Activated T-cell treated with anti-CD3 and anti-CD28 coated beads, Interleukin-2, amount 50 U/mL, for 4 hours (primary cell): ENCODE data around the gene EIF5AL1. TPM values are rescaled to one million over a fixed set of nuclear protein-coding genes. Genes with fewer than 3 reads are reported as not detected.

Source experiments
- ATAC-seq, 2 donors: fragments of 200-7000 bp; cut with Tn5 transposase; one replicate each; pipeline ENCODE4 v1.10.0; 2021
- DNase-seq: peaks from one replicate; pipeline ENCODE4 v3.0.0-alpha.2; 2020
- H3K27me3 Mint-ChIP-seq: one replicate; pipeline ENCODE4 v1.8.0; 2021; ENCODE audit warnings: low read depth, mixed read lengths
- H3K36me3 Mint-ChIP-seq: one replicate; pipeline ENCODE4 v1.8.0; 2022; ENCODE audit warnings: mixed read lengths; ENCODE audit not compliant: insufficient read depth
- H3K4me1 Mint-ChIP-seq: one replicate; pipeline ENCODE4 v1.8.0; 2021; ENCODE audit warnings: low read depth, mixed read lengths
- H3K4me3 Mint-ChIP-seq: one replicate; pipeline ENCODE4 v1.8.0; 2021; ENCODE audit warnings: mild to moderate bottlenecking, moderate library complexity, mixed read lengths
- H3K9me3 Mint-ChIP-seq: one replicate; pipeline ENCODE4 v1.8.0; 2021; ENCODE audit warnings: mixed read lengths
- total RNA-seq, 3 donors: library from RNA; stranded (reverse); gene quantifications; one replicate each; pipeline ENCODE4 v1.2.1, GENCODE V29; 2021

The EIF5AL1 gene
- total RNA-seq, 3 donors from 2014 or later: 0.46 to 2.2 (median 0.49) TPM

- Mint-ChIP-seq H3K4me1 (no peaks in the 10 kb centered on the region), H3K4me3 (no peak overlapping the region), H3K36me3 (no peaks in the 10 kb centered on the region), H3K9me3 (no peaks in the 10 kb centered on the region), H3K27me3 (peaks cover 13% of the 10 kb centered on the region)
- DNase-seq: no peak
- no peak for ATAC-seq
Observed at GRCh38 chr10:79479283-79479909, 32.9 kb upstream of the EIF5AL1 start.

GRCh38 chr10:79482304-79482703, 30.0 kb upstream of the EIF5AL1 start:
- H3K27me3 Mint-ChIP-seq: peaks cover 4% of the 10 kb centered on the region
- H3K9me3 Mint-ChIP-seq: no peaks in the 10 kb centered on the region
- DNase-seq (no peak), ATAC-seq (no peak)
- H3K4me3 Mint-ChIP-seq: no peak overlapping the region
- no peaks in the 10 kb centered on the region for H3K36me3 Mint-ChIP-seq
- H3K4me1 Mint-ChIP-seq: no peaks in the 10 kb centered on the region

- H3K4me3 Mint-ChIP-seq: no peak overlapping the region
- ATAC-seq (no peak), DNase-seq (no peak)
- H3K9me3 Mint-ChIP-seq: no peaks in the 10 kb centered on the region
- no peaks in the 10 kb centered on the region for H3K4me1 Mint-ChIP-seq
- no peaks in the 10 kb centered on the region for H3K27me3 Mint-ChIP-seq
- no peaks in the 10 kb centered on the region for H3K36me3 Mint-ChIP-seq
Observed at GRCh38 chr10:79482741-79483140, 29.6 kb upstream of the EIF5AL1 start.

GRCh38 chr10:79483299-79483698, 29.0 kb upstream of the EIF5AL1 start:
- Mint-ChIP-seq H3K27me3 (no peaks in the 10 kb centered on the region), H3K36me3 (no peaks in the 10 kb centered on the region), H3K4me3 (no peak overlapping the region), H3K9me3 (no peaks in the 10 kb centered on the region), H3K4me1 (no peaks in the 10 kb centered on the region)
- no peak for DNase-seq
- ATAC-seq: no peak

GRCh38 chr10:79483948-79484347, 28.4 kb upstream of the EIF5AL1 start:
- Mint-ChIP-seq H3K4me1 (no peaks in the 10 kb centered on the region), H3K36me3 (no peaks in the 10 kb centered on the region), H3K27me3 (no peaks in the 10 kb centered on the region), H3K9me3 (no peaks in the 10 kb centered on the region), H3K4me3 (no peak overlapping the region)
- DNase-seq (no peak), ATAC-seq (no peak)

- H3K36me3 Mint-ChIP-seq: no peaks in the 10 kb centered on the region
- H3K9me3 Mint-ChIP-seq: no peaks in the 10 kb centered on the region
- ATAC-seq (no peak), DNase-seq (no peak)
- H3K4me1 Mint-ChIP-seq: no peaks in the 10 kb centered on the region
- no peak overlapping the region for H3K4me3 Mint-ChIP-seq
- no peaks in the 10 kb centered on the region for H3K27me3 Mint-ChIP-seq
Observed at GRCh38 chr10:79484476-79484875, 27.9 kb upstream of the EIF5AL1 start.

- Mint-ChIP-seq H3K36me3 (no peaks in the 10 kb centered on the region), H3K4me3 (no peak overlapping the region), H3K27me3 (no peaks in the 10 kb centered on the region), H3K9me3 (no peaks in the 10 kb centered on the region), H3K4me1 (no peaks in the 10 kb centered on the region)
- ATAC-seq (peak; percentile 63 to 65), DNase-seq (peak; percentile 8)
Observed at GRCh38 chr10:79487296-79488194, 24.8 kb upstream of the EIF5AL1 start.

GRCh38 chr10:79488336-79488735, 24.0 kb upstream of the EIF5AL1 start:
- Mint-ChIP-seq H3K4me3 (no peak overlapping the region), H3K27me3 (no peaks in the 10 kb centered on the region), H3K36me3 (no peaks in the 10 kb centered on the region), H3K9me3 (no peaks in the 10 kb centered on the region), H3K4me1 (no peaks in the 10 kb centered on the region)
- ATAC-seq (no peak), DNase-seq (no peak)

GRCh38 chr10:79488870-79489269, 23.5 kb upstream of the EIF5AL1 start:
- ATAC-seq (no peak), DNase-seq (no peak)
- Mint-ChIP-seq H3K9me3 (no peaks in the 10 kb centered on the region), H3K4me1 (no peaks in the 10 kb centered on the region), H3K27me3 (no peaks in the 10 kb centered on the region), H3K36me3 (no peaks in the 10 kb centered on the region), H3K4me3 (no peak overlapping the region)

- no peak for DNase-seq
- Mint-ChIP-seq H3K36me3 (no peaks in the 10 kb centered on the region), H3K27me3 (no peaks in the 10 kb centered on the region), H3K4me3 (no peak overlapping the region), H3K9me3 (no peaks in the 10 kb centered on the region), H3K4me1 (no peaks in the 10 kb centered on the region)
- no peak for ATAC-seq
Observed at GRCh38 chr10:79490400-79491142, 21.8 kb upstream of the EIF5AL1 start.

GRCh38 chr10:79491143-79491835, 21.0 kb upstream of the EIF5AL1 start:
- ATAC-seq: no peak
- Mint-ChIP-seq H3K36me3 (no peaks in the 10 kb centered on the region), H3K9me3 (no peaks in the 10 kb centered on the region), H3K4me1 (no peaks in the 10 kb centered on the region), H3K27me3 (no peaks in the 10 kb centered on the region), H3K4me3 (no peak overlapping the region)
- DNase-seq: no peak

GRCh38 chr10:79492256-79492655, 20.1 kb upstream of the EIF5AL1 start:
- Mint-ChIP-seq H3K4me1 (no peaks in the 10 kb centered on the region), H3K4me3 (no peak overlapping the region), H3K27me3 (no peaks in the 10 kb centered on the region), H3K36me3 (no peaks in the 10 kb centered on the region), H3K9me3 (no peaks in the 10 kb centered on the region)
- DNase-seq (no peak), ATAC-seq (no peak)

GRCh38 chr10:79492839-79493238, 19.5 kb upstream of the EIF5AL1 start:
- ATAC-seq (no peak), DNase-seq (no peak)
- no peak overlapping the region for H3K4me3 Mint-ChIP-seq

GRCh38 chr10:79493806-79494205, 18.5 kb upstream of the EIF5AL1 start:
- ATAC-seq: no peak
- no peaks in the 10 kb centered on the region for H3K9me3 Mint-ChIP-seq
- no peaks in the 10 kb centered on the region for H3K4me1 Mint-ChIP-seq
- H3K27me3 Mint-ChIP-seq: peaks cover 7% of the 10 kb centered on the region
- H3K4me3 Mint-ChIP-seq: no peak overlapping the region
- DNase-seq: no peak
- no peaks in the 10 kb centered on the region for H3K36me3 Mint-ChIP-seq

More at GRCh38 chr10:79492839-79493238, 19.5 kb upstream of the EIF5AL1 start:
- Mint-ChIP-seq H3K4me1 (no peaks in the 10 kb centered on the region), H3K9me3 (no peaks in the 10 kb centered on the region), H3K27me3 (peaks cover 2% of the 10 kb centered on the region), H3K36me3 (no peaks in the 10 kb centered on the region)
